ENCODE measurements around the gene ZNF831.

GRCh38 chr20:59191036-59191755 lies 27.6 kb downstream of the ZNF831 start:
- no peak for TF ChIP-seq CTCF (IDR thresholded peaks at IDR 0.05; ENCODE audit: insufficient read depth, low read length)
- TF ChIP-seq POLR2AphosphoS5 (IDR thresholded peaks at IDR 0.05; ENCODE audit: low read depth) = no peak
- TF ChIP-seq GABPA (IDR thresholded peaks at IDR 0.05; ENCODE audit: low read depth) = no peak

All from HL-60 (cell line).